ENCODE data around the gene LBR. TPM values are rescaled to one million over a fixed set of nuclear protein-coding genes. Genes with fewer than 3 reads are reported as not detected.

Gene LBR
- total RNA-seq, 4 donors from 2014 or later: 17.7 to 30.8 (median 25.1) TPM

- Histone ChIP-seq H3K4me3 (no peak overlapping the region), H3K36me3 (peaks cover 0 to 24% (median 0%) of the 10 kb centered on the region in 3 donors), H3K4me1 (peaks cover 0 to 44% (median 13%) of the 10 kb centered on the region in 4 donors), H3K9me3 (no peaks in the 10 kb centered on the region), H3K27ac (no peak overlapping the region), H3K27me3 (no peaks in the 10 kb centered on the region)
- no peak for TF ChIP-seq EP300 (IDR thresholded peaks at IDR 0.05)
- no peak for TF ChIP-seq CTCF (IDR thresholded peaks at IDR 0.05)
- no peak for TF ChIP-seq POLR2A (IDR thresholded peaks at IDR 0.05)
- WGBS, 2 donors: 77 to 79% methylated on average over 6 of the region's 6 CpGs
- no peak for DNase-seq (ENCODE audit: low spot score in 2 of 2)
These were observed 3.2 kb downstream of the LBR start for GRCh38 chr1:225424562-225425200.

DNA sequence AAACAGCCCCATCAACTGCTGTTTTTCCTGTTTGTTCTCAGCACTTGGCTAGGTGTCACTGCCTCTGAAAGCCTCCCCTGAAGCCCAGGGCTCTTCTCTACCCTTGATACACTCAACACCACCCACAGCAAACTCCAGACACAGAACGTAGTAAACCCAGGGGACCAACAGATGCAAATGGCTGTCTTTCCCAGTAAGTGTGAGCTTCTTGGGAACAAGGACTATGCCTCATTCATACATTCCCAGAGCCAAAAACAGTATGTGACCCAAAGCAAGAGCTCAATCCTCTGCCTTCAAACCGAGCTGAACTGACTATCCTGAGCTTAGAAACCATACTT lies 4.4 kb downstream of the LBR start:
- H3K36me3 ChIP-seq: peaks cover 0 to 33% (median 0%) of the 10 kb centered on the region in 3 donors
- no peak for DNase-seq (ENCODE audit: low spot score in 2 of 2)
- no peak overlapping the region for H3K27ac ChIP-seq
- 60 to 68% methylated on average over 2 of the region's 2 CpGs for WGBS, 2 donors
- no peaks in the 10 kb centered on the region for H3K27me3 ChIP-seq
- H3K9me3 ChIP-seq: no peaks in the 10 kb centered on the region
- TF ChIP-seq CTCF (IDR thresholded peaks at IDR 0.05): no peak
- TF ChIP-seq EP300 (IDR thresholded peaks at IDR 0.05): no peak
- TF ChIP-seq POLR2A (IDR thresholded peaks at IDR 0.05): no peak
- H3K4me1 ChIP-seq: peaks cover 0 to 36% (median 13%) of the 10 kb centered on the region in 4 donors
- no peak overlapping the region for H3K4me3 ChIP-seq

GRCh38 chr1:225422795-225423517 lies 4.9 kb downstream of the LBR start:
- WGBS, 2 donors: 68 to 80% methylated on average over 7 of the region's 7 CpGs
- no peak overlapping the region for H3K4me3 ChIP-seq
- H3K4me1 ChIP-seq: peaks cover 0 to 36% (median 13%) of the 10 kb centered on the region in 4 donors
- no peak for DNase-seq (ENCODE audit: low spot score in 2 of 2)
- TF ChIP-seq POLR2A (IDR thresholded peaks at IDR 0.05) (no peak), CTCF (IDR thresholded peaks at IDR 0.05) (no peak), EP300 (IDR thresholded peaks at IDR 0.05) (no peak)
- H3K27ac ChIP-seq: no peak overlapping the region
- H3K9me3 ChIP-seq: no peaks in the 10 kb centered on the region
- peaks cover 0 to 38% (median 0%) of the 10 kb centered on the region in 3 donors for H3K36me3 ChIP-seq
- H3K27me3 ChIP-seq: no peaks in the 10 kb centered on the region

DNA sequence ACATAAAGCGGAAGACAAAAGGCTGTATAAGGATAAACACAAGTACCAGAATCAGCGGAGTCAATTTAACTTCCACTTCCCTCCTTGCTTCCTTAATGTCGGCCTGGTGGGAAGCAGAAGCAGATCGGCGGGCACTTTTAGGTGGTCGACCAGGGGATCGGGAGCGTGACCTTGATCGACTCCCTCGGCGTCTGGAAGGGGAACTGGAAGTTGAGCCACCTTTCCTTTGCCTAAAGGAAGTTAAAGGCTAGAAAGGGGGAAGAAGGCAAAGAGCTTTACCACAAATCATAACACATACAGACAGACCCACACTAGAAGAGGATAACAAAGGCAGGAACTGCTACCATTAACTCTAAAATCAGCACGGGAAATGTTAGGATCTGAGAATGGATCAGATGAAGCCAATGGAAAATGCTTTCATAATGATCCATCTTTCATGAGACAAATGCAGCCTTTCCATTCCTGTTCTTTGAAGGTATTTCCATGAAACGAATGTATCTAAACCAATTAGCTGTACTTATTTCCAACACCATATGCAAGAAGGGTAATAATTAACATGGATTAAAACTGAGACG lies 5.7 kb downstream of the LBR start:
- no peak for DNase-seq (ENCODE audit: low spot score in 2 of 2)
- Histone ChIP-seq H3K9me3 (no peaks in the 10 kb centered on the region), H3K27ac (no peak overlapping the region), H3K27me3 (no peaks in the 10 kb centered on the region), H3K4me3 (no peak overlapping the region), H3K36me3 (peaks cover 0 to 47% (median 0%) of the 10 kb centered on the region in 3 donors), H3K4me1 (peaks cover 0 to 39% (median 13%) of the 10 kb centered on the region in 4 donors)
- 75 to 77% methylated on average over 14 of the region's 14 CpGs for WGBS, 2 donors
- no peak for TF ChIP-seq EP300 (IDR thresholded peaks at IDR 0.05)
- no peak for TF ChIP-seq CTCF (IDR thresholded peaks at IDR 0.05)
- no peak for TF ChIP-seq POLR2A (IDR thresholded peaks at IDR 0.05)

GRCh38 chr1:225418598-225418997 lies 9.2 kb downstream of the LBR start:
- DNase-seq (ENCODE audit: low spot score in 2 of 2): no peak
- TF ChIP-seq CTCF (IDR thresholded peaks at IDR 0.05): no peak
- TF ChIP-seq EP300 (IDR thresholded peaks at IDR 0.05): no peak
- TF ChIP-seq POLR2A (IDR thresholded peaks at IDR 0.05): no peak
- Histone ChIP-seq H3K36me3 (peaks cover 0 to 81% (median 0%) of the 10 kb centered on the region in 3 donors), H3K9me3 (no peaks in the 10 kb centered on the region), H3K27me3 (no peaks in the 10 kb centered on the region), H3K4me1 (peaks cover 0 to 5% (median 0%) of the 10 kb centered on the region in 4 donors), H3K27ac (no peak overlapping the region), H3K4me3 (no peak overlapping the region)
- 62 to 73% methylated on average over 4 of the region's 4 CpGs for WGBS, 2 donors
